ENCODE data around the gene PNPLA4.

DNA sequence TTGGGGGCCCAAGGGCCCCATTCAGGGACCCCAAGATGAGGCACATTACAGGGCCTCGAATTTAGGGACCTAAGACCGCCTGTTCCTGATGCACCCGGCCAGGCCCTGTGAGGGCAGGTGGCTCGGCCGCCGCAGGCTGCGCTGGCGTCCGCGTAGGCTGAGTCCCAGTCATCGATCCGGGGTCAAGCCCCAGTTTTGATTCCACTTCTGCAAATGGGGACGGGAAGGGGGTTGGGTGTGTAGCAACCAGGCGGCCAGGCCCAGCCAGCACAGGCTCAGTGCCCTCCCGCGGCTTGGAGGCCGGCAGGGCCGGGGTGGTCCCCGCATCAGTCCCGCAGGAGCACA, 327 bp downstream of the PNPLA4 start:
- TF ChIP-seq POLR2AphosphoS5 (IDR thresholded peaks at IDR 0.05; ENCODE audit: borderline replicate concordance, low read depth, low read length) (no peak), EZH2 (IDR thresholded peaks at IDR 0.05) (no peak)
